Spleen (tissue), 11 donors: ENCODE data around the gene SEC16A. TPM values are rescaled to one million over a fixed set of nuclear protein-coding genes. Genes with fewer than 3 reads are reported as not detected.

Experiments
- DNase-seq: peaks from one replicate; pipeline ENCODE4 v3.0.0-alpha.2; 2020
- H3K27ac ChIP-seq, 8 donors: fragments of 200-600 bp; sonication (generic) in 7 of 8; 1 replicate in 4 of 8; 2 replicates in 4 of 8; pipeline versions ENCODE4 v1.5.0 to v1.8.0; 2016 to 2021; ENCODE audit warnings: inconsistent platforms in 4 of 8, mild to moderate bottlenecking in 4 of 8, moderate library complexity in 1 of 8
- H3K27me3 ChIP-seq, 7 donors: fragments of 200-600 bp; sonication (generic) in 6 of 7; replicated peaks in 1 of 7; 1 replicate in 4 of 7; 2 replicates in 3 of 7; pipeline versions ENCODE4 v1.5.0 to v1.8.0; 2016 to 2021; ENCODE audit warnings: inconsistent platforms in 3 of 7, mild to moderate bottlenecking in 1 of 7
- H3K36me3 ChIP-seq, 6 donors: fragments of 200-600 bp; sonication (generic) in 5 of 6; 1 replicate in 4 of 6; 2 replicates in 2 of 6; pipeline versions ENCODE4 v1.5.0 to v1.8.0; 2016 to 2021; ENCODE audit warnings: inconsistent platforms in 2 of 6
- H3K4me1 ChIP-seq, 6 donors: fragments of 200-600 bp; sonication (generic) in 5 of 6; 1 replicate in 3 of 6; 2 replicates in 3 of 6; pipeline versions ENCODE4 v1.5.0 to v1.8.0; 2016 to 2021; ENCODE audit warnings: inconsistent platforms in 3 of 6
- H3K4me3 ChIP-seq, 8 donors: fragments of 200-600 bp; sonication (generic) in 7 of 8; 1 replicate in 4 of 8; 2 replicates in 4 of 8; pipeline versions ENCODE4 v1.5.0 to v1.8.0; 2016 to 2021; ENCODE audit warnings: inconsistent platforms in 4 of 8, mild to moderate bottlenecking in 4 of 8, moderate library complexity in 2 of 8
- H3K9me3 ChIP-seq, 8 donors: fragments of 200-600 bp; sonication (generic) in 7 of 8; 1 replicate in 4 of 8; 2 replicates in 4 of 8; pipeline versions ENCODE4 v1.5.0 to v1.8.0; 2016 to 2021; ENCODE audit warnings: inconsistent platforms in 4 of 8
- POLR2A ChIP-seq, 3 donors: fragments of 450-650 bp; IDR thresholded peaks; one replicate each; pipeline ENCODE4 v1.5.1; 2017; ENCODE audit warnings: antibody characterized with exemption in 3 of 3, mild to moderate bottlenecking in 1 of 3
- POLR2AphosphoS5 ChIP-seq, 3 donors: sonication (generic); formaldehyde crosslinking; IDR thresholded peaks; one replicate each; pipeline ENCODE4 v1.5.1; 2017; ENCODE audit warnings: antibody characterized with exemption in 3 of 3
- WGBS, 5 donors: extraction: QIAGEN DNeasy Blood & Tissue Kit in 3 of 5; methylation state at CpG; one replicate each; pipeline versions ENCODE4 v1.1.5 to v1.1.7; 2013 to 2018; 5-methylcytosine and 5-hydroxymethylcytosine counted together
- intact Hi-C: fragments of 100-400 bp; cut with DNase I; formaldehyde crosslinking; loops from one replicate; pipeline ENCODE4 v1.15.0; 2023; ENCODE audit warnings: low total_unique reads
- polyA plus RNA-seq, 3 donors: library from polyadenylated mRNA; stranded (reverse); fragments of 200-250 nt; gene quantifications; one replicate each; pipeline ENCODE4 v1.2.1, GENCODE V29; 2013
- total RNA-seq, 7 donors: library from RNA; depleted of rRNA in 3 of 7; stranded (reverse); fragments of >200 nt in 3 of 7; fragmentation: NEBNext Ultra II Directional in 4 of 7; extraction: Animal tissue kit (Norgen Biotek cat#: 25700) in 4 of 7; gene quantifications; one replicate each; pipeline versions ENCODE4 v1.1.0 to v1.2.1, GENCODE V29; 2016 to 2021
- TF ChIP-seq, protein P1 (sequence below), 11 experiments: fragments of 200-600 bp in 7 of 11; fragments of 450-650 bp in 4 of 11; sonication (generic) in 4 of 11; IDR thresholded peaks in 8 of 11; conservative IDR thresholded peaks in 3 of 11; 1 replicate in 7 of 11; 2 replicates in 4 of 11; pipeline versions ENCODE4 v1.4.0 to v1.8.0; 2016 to 2021; ENCODE audit warnings: antibody characterized with exemption in 11 of 11, inconsistent platforms in 4 of 11, mild to moderate bottlenecking in 1 of 11
- donor health status: healthy with polysubstance abuse.
- donor health status: DM: no; HTN: no; CAD: no; lungs with moderate emphysema.
- donor health status: DM: no; HTN: no; CAD: no.
- donor health status: Bipolar disorder and iron deficiency.
- donor health status: healthy.
- donor health status: DM: no; HTN: no; CAD: no.
- donor health status: DM: yes; HTN: yes; CAD: no.

The SEC16A gene
- total and polyA plus RNA-seq, 10 donors = 35.0 to 92.1 (median 75.1) TPM

DNA sequence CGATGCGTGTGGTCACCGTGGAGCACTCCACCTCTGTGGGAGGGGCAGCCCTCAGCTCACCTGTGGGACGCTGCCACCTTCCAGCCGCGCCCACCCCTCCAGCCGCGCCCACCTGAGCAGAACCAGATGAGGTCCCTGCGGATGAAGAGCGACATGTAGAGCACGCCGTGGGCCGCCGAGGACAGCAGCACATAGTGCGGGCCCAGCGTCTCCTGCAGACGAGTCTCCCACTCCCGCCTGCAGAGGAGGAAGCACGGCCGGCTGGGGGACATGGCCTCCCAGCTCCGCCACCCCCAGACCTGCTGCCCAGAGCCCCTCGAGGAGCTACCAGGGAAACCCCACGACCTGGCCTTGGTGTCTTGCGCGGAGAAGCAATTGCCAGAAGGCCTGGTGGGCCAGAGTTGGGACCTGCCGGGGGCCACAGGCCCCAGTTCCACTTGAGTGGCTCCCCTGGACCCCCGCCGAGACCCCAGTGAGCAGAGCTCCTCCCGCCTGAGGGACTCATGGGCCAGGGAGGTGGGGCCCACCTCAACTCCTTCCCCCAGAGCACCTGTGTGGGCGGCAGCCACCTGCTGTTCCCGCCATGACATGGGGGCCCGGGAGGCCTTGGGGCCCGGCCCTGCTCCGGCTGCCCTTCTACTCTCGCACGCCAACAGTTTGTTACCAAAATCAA is 49.7 kb downstream of the SEC16A start:
- TF ChIP-seq, protein P1, sequence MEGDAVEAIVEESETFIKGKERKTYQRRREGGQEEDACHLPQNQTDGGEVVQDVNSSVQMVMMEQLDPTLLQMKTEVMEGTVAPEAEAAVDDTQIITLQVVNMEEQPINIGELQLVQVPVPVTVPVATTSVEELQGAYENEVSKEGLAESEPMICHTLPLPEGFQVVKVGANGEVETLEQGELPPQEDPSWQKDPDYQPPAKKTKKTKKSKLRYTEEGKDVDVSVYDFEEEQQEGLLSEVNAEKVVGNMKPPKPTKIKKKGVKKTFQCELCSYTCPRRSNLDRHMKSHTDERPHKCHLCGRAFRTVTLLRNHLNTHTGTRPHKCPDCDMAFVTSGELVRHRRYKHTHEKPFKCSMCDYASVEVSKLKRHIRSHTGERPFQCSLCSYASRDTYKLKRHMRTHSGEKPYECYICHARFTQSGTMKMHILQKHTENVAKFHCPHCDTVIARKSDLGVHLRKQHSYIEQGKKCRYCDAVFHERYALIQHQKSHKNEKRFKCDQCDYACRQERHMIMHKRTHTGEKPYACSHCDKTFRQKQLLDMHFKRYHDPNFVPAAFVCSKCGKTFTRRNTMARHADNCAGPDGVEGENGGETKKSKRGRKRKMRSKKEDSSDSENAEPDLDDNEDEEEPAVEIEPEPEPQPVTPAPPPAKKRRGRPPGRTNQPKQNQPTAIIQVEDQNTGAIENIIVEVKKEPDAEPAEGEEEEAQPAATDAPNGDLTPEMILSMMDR (IDR thresholded peaks at IDR 0.05 in 8 of 11, conservative IDR thresholded peaks at IDR 0.05 in 3 of 11) = no peak
- TF ChIP-seq POLR2A (IDR thresholded peaks at IDR 0.05) (no peak), POLR2AphosphoS5 (IDR thresholded peaks at IDR 0.05) (no peak)
- no peak overlapping the region for H3K27ac ChIP-seq
- no peaks in the 10 kb centered on the region for H3K9me3 ChIP-seq
- H3K4me1 ChIP-seq = peaks cover 12 to 47% (median 29%) of the 10 kb centered on the region in 6 donors
- intact Hi-C loops = no loop called here
- H3K4me3 ChIP-seq = no peak overlapping the region
- WGBS, 5 donors = 94 to 97% (median 94%) methylated on average over 27 to 36 of the region's 36 CpGs
- peaks cover 0 to 81% (median 41%) of the 10 kb centered on the region in 6 donors for H3K36me3 ChIP-seq
- no peaks in the 10 kb centered on the region for H3K27me3 ChIP-seq
- DNase-seq = no peak

DNA sequence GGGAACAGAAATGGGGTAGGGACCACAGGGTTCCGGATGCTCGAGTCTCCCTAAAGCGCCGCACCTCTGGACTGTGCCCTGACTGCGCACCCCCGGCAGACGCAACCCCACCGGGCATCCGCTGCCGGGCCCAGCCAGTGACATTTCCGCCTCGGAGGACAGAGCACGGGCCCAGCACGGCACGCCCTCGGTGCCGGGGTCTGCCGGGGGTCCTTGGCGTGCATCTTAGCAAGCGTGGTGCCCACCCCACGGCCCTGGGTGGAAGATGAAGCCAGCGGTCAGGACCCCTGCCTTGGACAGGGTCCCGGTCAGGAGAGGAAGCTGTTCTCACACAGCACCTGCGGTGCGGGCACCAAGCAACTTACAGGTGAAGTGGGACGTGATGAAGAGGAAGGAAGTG is 50.2 kb downstream of the SEC16A start:
- Histone ChIP-seq H3K27ac (no peak overlapping the region), H3K4me1 (peaks cover 6 to 41% (median 23%) of the 10 kb centered on the region in 6 donors), H3K27me3 (no peaks in the 10 kb centered on the region), H3K9me3 (no peaks in the 10 kb centered on the region), H3K36me3 (peaks cover 0 to 84% (median 41%) of the 10 kb centered on the region in 6 donors), H3K4me3 (no peak overlapping the region)
- no peak for DNase-seq
- TF ChIP-seq POLR2AphosphoS5 (IDR thresholded peaks at IDR 0.05) (no peak), POLR2A (IDR thresholded peaks at IDR 0.05) (no peak)
- TF ChIP-seq, protein P1 (IDR thresholded peaks at IDR 0.05 in 8 of 11, conservative IDR thresholded peaks at IDR 0.05 in 3 of 11) = no peak
- intact Hi-C loops = no loop called here
- 90 to 98% (median 96%) methylated on average over 22 to 26 of the region's 26 CpGs for WGBS, 5 donors

DNA sequence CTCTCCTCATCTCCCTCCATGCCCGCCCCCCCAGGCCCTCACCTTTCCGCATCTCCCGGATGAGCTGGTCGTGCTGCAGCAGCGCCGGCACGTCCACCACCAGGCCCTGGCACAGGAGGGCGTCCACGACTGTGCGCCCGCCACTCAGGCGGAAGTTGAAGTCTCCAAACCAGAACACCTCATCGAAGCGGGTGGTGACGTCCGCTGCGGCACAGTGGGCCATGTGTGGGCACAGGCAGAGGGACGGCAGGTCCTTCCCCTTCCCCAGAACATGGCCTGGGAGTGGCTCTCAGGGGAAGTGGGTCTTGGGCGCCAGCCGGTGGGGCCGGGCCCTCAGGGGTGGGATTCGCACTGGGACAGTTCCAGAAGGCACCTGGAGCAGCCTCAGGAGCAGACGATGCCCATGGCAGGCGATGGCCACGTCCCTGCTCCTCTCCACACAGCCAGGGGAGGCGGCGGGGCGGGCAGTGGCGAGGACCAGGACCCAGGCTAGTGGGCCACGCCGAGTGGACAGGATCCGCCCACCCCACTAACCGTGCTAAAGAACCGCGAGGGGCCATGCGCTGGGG is 51.0 kb downstream of the SEC16A start:
- Histone ChIP-seq H3K4me1 (peaks cover 0 to 34% (median 15%) of the 10 kb centered on the region in 6 donors), H3K36me3 (peaks cover 0 to 90% (median 41%) of the 10 kb centered on the region in 6 donors), H3K9me3 (no peaks in the 10 kb centered on the region), H3K4me3 (no peak overlapping the region), H3K27me3 (no peaks in the 10 kb centered on the region), H3K27ac (no peak overlapping the region)
- TF ChIP-seq, protein P1 (IDR thresholded peaks at IDR 0.05 in 8 of 11, conservative IDR thresholded peaks at IDR 0.05 in 3 of 11) = no peak
- no peak for TF ChIP-seq POLR2A (IDR thresholded peaks at IDR 0.05)
- no peak for TF ChIP-seq POLR2AphosphoS5 (IDR thresholded peaks at IDR 0.05)
- intact Hi-C loops = no loop called here
- DNase-seq = no peak
- WGBS, 5 donors = 93 to 97% (median 94%) methylated on average over 18 to 36 of the region's 36 CpGs

DNA sequence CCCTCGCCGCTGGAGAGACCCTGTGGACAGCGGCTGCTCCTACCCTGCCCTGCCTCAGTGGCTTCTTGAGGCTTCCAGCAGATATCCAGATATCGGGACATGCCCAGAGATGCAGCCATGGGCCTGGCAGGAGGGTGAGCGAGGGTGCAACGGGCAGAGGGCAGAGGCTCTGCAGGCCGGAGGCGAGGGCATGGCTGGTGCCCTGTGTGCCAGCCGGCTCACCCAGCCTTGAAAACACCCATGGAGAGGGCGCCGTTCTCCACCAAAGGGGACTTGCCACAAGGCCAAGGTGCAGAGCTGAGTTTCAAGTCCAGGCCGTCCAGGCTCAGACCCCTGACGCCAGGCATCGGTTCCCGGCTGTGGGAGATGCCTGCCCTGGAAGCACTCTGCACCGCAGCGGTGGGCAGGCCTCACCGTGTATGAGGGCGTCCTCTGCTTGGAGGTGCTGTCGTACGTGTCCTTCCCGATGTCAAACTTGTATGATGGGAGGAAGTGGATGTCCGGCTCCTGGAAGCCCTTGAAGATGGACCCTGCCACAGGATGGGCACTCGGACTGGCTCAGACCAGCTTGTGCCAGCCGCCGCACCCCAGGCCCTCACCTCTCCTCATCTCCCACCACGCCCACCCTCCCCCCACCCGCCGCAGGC is 52.1 kb downstream of the SEC16A start:
- H3K27ac ChIP-seq = peak overlapping the region in 6 of 8 donors; percentile 38 to 72 (median 64)

More for the DNA sequence above, 52.1 kb downstream of the SEC16A start:
- peaks cover 0 to 22% (median 5%) of the 10 kb centered on the region in 6 donors for H3K4me1 ChIP-seq
- TF ChIP-seq POLR2AphosphoS5 (IDR thresholded peaks at IDR 0.05) = peak in 1 of 3 donors; percentile 18
- TF ChIP-seq, protein P1 (IDR thresholded peaks at IDR 0.05 in 8 of 11, conservative IDR thresholded peaks at IDR 0.05 in 3 of 11) = no peak
- H3K4me3 ChIP-seq = no peak overlapping the region
- 80 to 90% (median 86%) methylated on average over 26 to 29 of the region's 29 CpGs for WGBS, 5 donors
- H3K36me3 ChIP-seq = peaks cover 0 to 88% (median 38%) of the 10 kb centered on the region in 6 donors
- H3K27me3 ChIP-seq = no peaks in the 10 kb centered on the region
- intact Hi-C loops = no loop called here
- no peaks in the 10 kb centered on the region for H3K9me3 ChIP-seq
- peak; percentile 71 for DNase-seq
